NCI-H2171 treated with DMSO at 0.1 percent for 48 hours (cell line): ENCODE data around the gene MYL5.
"Not testable (repeated sequence)": the region's sequence is repeated elsewhere in the genome, so short reads cannot be mapped to it uniquely, and the experiment has no call there.

Experiments
- DNase-seq: peaks from one replicate; lab custom pipeline; 2025; lab: John Stamatoyannopoulos, UW

MYL5 gene

DNA sequence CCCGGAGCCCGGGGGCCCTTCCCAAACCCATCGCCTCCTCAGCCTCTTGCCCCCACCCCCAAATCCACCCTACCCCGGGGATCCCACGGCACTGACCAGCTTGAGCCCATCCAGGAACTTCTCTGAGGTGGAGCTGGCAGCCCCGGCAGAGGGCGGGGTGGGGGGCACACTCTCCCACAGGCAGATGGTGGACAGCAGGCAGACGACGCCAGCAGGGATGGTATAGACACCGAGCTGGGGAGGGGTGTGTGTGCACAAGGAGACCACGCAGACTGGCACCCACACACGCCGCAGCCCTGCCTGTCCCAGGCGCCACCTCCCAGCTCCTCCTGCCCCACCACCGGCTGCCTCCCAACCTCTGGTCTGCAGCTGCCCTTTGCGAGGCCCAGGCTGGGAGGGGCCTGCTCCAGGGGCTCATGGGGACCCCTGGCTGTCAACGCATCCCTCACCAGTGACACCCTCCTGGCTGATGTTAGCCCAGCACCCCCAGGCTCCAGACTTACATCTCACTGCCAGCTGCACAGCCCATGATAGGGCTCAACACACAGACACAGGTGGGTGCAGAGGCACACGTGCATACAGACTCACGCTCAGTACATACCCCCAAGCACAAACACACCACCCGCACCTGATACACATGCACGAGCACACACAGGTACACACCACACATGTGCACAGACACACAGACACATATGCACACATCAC lies 10.4 kb downstream of the MYL5 start:
- peak; percentile 40 for DNase-seq

DNA sequence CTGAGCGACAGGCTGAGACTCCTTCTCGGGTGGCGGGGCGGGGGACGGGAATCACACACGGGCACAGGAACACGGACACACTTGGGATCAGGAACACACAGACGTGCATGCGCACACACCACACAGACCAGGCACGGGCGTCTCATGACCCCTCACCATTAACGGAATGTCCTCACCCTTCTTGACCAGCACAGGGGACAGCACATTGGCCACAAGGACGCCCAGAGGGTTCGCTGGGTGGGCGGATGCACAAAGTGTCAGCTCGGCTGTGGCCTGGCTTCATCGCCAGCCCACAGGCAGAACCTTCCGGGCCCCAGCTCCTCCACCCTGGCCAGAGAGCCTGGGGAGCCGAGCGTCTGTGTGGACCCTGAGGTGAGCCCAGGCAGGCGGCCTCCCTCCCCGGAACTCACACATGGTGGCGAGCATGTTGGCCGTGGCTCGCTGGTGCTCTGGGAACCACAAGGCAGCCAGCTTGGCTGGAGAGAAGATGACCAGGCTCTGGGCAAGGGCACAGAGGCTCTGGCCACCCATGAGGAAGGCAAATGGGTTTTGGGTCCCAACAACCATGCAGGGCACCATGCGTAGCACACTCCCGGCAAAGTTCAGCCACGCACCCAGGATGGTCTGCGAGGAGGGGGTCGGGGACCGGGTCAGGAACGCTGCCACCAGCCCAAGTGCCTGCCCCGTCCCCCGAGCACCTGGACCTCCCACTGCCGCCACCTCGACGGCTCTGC lies 11.5 kb downstream of the MYL5 start:
- no peak for DNase-seq

DNA sequence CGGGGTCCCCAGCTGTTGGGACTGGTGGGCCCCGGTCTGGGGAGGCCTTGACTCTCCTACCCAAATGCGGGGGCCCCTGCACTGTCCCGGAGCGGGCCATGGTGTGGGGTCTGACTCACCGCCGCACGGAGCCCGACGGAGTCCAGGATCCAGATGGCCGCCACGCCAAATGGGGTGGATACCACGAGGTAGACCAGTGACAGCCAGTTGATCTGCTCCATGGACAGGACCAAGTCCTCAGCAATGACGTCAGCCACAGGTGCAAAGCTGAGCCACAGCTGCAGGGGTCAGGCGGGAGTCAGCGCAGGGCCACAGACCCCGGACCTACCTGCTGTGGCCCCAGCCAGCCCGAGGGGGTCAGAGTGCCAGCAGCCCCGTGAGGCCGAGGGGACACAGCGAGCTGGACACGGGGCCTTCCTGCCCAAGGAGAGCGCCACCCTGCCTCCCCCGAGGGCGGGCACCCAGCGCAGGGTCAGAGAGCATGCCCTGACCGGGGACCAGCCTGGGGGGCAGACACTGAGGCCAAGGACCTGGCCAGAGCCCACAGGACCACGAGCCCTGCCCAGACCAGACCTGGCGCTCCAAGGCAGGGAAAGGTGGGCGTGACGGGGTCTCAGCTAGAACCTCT lies 12.2 kb downstream of the MYL5 start:
- no peak for DNase-seq

DNA sequence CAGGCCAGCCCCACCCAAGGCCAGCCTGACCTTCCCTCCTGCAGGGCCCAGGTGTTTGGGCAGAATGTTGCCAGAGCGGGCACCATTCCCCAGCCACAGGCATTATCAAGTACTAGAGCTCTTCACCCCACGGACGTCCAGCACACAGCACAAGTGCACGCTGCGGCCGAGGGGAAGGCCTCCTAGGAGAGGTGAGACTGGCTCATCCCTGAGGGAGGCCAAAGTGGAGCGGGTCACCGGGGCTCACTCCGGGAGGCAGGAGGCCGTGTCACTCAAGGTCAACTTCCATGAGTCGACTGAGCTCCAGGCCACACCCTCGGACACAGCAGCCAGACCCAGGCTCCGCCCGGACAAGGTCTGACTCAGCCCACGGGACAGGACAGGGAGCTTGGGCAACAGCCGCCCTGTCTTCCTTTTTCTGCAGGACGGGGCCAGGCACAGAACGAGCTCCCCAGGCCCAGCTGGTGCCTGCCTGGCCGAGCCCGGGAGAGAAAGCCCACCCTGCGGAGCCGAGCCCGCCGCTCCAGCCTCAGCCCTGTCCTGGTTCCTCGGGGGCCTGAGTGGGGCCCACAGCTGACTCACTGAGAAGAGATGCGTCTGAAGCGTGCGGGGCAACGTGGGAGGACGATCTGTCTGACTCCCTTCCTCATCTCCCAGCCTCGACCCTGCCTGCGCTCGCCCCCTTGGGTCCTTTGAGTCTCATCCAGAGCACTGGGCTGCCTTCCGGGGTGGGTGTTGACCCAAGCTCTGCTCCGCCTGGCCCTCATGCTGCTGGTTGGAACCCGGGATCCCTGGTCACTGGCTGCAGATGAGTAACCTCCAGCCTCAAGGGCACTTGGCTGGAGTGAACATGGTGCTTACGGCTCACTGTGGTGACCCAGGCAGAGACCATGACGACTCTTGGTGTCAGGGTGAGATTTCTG lies 13.0 kb downstream of the MYL5 start:
- no peak for DNase-seq

DNA sequence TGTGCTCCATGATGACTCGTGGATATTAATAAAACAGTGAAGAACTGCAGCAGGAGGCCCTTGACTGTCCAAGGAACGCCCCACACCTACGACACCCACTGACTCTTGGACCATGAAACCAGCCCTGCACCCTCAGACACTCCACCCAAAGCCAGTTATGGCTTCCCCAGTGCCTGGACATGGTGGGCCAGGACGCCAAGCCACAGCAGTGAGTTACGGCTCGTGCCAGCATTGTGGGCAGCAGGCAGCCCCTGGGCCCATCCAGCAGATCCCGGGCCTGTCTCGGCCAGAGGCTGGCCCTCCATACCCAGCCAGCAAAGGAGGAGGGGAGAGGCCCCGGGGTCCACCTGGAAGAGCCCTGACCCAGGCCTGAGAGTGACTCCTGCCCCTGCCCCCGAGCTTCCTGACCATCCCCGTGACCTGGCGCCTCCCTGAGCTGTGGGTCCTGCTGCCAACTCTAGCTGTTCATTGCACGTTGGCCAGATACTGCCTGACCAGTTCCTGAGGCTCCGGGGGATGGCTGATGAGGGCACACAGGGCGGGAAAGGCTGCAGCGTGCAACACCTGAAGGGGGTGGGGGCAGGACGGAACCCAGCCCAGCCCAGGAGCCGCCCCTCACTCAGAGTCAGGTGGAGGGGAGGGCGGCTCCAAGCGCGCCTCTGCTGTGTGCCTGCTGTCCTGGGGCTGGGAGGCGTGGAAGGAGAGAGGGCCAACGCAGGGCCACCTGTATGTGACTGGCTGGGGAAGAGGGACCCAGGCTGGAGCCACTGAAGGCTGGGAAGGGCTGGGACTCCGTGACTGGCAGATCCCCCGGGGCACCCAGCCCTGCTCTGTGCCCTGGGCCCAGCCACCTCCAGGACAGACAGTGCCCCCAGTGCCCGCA lies 13.9 kb downstream of the MYL5 start:
- DNase-seq = no peak

DNA sequence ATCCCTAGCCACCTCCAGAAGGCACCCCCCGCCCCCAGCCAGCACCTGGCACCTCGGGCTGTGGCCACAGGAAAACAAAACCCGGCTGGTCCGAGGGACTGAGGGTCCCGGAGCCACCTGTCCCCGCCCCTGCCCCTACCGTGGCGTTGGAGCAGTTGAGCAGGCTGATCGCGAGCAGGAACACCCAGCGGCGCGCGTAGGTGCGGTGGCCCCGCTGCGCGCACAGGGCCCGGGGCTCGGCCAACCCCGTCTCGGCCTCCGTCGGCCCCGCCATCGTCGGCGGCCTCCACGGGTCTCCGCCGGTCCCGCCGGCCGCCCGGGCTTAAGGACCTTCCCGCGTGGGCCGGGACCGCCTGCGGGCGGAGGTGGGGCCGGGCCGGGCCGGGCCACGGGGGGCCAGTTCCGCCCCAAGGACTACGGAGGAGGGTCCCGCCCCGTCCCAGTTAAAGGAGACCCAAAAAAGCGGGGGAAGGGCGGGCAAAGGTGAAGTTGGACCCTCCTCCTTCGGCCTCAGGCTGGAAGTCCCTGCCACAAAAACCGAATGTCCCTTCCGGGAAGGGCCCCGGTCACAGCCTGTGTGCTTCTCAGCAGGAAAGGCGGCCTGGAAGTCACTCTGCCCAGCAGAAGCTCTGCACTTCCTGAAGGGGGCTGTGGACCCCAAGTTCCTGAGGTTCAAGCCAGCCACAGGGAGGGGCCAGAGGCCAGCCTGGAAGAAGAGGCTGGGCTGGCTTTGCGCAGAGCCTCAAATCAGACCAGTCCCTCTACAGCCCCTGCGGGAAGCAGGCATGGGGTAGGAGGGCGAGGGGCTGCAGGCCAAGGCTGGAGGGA lies 14.7 kb downstream of the MYL5 start, which contains the start of gene SLC49A3:
SLC49A3 (minus strand) TSS at position 298 of the 828 bp plus-strand sequence; CDS start at position 274, 24 bp downstream.
- DNase-seq = no peak

DNA sequence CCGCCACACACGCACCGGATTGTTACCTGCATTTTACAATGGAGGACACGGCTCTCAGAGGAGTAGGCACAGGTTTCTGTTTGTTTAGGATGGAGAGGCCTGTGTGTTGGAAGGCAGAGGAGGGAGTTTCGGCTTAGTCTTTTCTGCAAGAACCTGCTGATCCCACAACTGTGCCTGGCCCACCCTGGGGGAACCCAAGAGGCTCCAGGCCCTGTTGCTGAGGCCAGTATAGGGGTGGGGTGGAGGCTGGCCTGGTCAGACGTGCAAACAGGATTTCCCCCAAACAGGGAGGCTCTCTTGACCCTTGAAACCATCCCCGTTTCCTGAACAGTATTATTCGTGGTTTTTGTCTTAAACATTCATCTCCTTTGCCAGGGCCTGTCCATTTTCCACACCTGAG lies 15.4 kb downstream of the MYL5 start:
- no peak for DNase-seq

DNA sequence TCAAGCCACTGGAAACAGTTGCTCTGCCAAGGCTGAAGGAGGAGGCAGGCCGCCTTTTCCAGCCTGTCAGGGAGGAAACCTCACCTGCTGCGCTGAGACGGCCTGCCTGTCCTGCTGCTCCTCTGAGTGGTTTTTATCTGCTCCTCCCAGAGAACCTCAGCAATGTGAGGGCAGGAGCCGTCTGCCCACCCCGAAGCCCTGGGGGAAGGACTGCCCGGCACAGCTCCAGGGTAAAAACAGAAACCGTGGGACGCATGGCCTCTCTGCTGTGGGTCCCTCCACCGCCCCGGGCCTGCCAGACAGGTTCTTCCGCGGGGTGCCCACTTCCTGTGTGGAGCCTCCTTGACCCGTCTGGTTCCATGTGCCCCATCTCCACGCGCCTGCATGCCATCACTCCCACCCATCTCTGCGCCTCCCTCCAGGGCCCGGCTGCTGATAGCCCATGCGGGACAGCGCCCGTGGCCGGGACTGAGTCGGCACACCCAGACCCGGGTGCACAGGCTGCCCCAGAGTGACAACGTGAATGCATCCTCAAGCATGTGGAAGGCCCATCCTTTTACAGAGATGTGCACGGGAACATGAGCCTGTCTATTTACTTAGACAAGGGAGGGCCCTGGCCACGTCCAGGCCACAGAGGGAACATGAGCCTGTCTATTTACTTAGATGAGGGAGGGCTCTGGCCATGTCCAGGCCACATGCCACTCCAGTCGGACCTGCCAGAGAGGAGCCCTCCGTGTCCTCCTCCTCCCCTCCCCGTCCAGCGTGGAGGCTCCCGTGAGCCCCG lies 18.6 kb downstream of the MYL5 start:
- no peak for DNase-seq

DNA sequence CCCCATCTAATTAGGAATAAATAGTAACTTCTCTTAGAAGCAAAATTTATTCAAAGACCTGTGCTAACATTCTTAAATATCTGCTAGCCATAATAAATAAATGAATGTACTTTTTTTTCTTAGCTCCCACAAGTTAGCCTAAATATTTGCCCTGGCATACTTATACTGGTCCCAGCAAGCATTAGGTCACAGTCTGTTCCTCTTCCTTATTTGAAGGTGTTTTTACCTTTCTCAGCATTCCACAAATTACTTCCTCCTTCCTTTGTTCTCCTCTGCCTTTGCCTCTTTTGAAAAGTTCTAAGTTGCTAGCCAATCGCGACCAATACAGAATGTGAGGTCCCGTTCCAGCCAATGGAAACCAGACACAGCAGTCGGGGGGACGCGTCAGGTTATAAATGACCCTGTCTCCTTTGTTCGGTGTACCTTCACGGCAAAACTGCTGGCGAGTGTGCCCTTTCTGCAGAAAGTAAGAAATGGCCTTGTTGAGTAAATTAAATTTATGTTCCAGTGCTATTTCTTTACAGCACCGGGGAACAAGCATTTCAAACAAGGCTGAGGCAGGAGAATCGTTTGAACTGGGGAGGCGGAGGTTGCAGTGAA lies 20.1 kb downstream of the MYL5 start:
- DNase-seq = not testable (repeated sequence)

DNA sequence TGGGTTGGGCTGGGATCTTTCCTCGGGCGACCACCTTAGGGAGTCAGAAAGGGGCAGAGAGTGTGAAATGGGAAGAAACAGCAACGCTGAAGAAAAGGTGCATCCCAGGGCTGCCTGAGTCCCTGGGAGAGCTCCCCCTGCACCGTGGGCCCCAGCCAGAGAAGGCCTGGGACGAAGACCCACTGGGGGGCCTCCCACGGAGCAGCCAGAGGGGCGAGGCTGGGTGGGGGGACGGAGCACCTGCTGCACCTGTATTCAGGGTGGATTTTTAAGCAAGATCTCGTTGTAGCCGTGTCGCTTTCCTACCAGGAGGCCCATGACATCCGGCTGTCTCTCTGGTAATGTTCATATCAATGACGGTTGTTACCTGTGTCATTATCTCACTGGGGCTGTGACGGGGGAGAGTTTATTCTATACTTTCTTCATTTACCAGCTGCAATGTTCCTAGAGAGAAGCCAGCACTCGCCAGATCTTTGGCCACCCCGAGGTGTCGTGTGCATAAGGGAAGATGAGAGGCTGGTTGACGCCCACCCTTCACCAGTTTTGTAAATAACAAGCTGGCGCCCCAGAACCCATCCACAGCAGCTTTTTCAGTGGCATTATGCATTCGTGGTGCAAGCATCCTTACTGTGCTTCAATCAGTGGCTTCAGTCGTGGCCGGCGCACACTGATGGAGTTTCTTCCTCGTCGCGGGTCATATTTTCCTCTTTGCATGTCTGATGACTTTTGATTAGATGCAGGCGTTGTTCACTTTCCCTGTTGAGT lies 25.7 kb downstream of the MYL5 start:
- no peak for DNase-seq

DNA sequence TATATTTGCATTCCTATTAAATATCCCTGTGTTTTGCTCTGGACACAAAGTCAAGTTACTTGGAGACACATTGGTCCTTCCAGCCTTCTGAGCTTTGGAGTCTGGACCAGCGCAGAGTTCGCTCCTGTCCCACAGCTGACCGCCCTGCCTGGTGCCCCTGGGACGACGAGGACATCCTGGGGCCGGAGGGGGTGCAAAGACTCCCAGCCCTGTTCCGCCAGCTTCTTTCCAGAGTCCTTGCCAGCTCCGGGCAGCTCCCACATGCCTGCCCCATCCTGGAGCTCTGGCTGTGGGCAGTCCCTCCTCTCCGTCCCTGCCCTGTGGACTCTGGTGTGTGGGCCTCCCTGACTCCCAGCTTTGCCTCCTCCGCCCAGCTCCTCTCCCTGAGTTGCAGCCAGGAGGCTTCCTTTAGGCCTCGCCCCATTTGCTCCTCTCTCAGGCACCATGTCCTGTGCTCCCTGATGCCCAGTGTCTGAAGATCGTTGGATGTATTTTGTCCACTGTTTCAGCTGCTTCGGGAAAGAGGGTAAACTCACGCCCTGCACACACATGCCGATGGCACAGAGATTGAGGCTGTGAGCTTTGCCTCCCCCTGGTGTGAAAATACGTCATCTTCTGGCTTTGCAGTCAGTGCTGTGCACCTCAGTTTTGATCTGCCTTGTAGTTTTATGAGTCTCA lies 26.4 kb downstream of the MYL5 start:
- DNase-seq = no peak

DNA sequence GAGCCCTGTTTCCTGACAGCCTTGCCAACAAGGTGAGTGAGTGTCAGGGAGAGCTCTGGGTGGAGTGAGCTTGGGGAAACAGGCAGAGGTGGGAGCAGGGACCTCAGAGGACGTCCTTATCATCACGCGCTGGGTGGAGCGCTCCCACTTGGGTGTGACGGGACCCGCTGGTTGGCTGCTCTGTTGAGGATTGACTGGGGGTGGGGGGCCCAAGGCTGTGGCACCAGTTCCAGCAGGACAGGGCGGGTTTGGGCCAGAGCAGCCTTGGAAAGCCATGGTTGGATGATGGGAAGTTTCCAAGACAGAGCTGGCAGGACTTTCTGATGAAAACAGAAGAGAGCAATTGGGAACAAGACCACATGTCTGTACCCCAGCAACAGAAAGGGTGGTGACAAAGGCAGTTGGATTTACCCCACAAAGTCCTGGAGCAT lies 28.3 kb downstream of the MYL5 start:
- no peak for DNase-seq

DNA sequence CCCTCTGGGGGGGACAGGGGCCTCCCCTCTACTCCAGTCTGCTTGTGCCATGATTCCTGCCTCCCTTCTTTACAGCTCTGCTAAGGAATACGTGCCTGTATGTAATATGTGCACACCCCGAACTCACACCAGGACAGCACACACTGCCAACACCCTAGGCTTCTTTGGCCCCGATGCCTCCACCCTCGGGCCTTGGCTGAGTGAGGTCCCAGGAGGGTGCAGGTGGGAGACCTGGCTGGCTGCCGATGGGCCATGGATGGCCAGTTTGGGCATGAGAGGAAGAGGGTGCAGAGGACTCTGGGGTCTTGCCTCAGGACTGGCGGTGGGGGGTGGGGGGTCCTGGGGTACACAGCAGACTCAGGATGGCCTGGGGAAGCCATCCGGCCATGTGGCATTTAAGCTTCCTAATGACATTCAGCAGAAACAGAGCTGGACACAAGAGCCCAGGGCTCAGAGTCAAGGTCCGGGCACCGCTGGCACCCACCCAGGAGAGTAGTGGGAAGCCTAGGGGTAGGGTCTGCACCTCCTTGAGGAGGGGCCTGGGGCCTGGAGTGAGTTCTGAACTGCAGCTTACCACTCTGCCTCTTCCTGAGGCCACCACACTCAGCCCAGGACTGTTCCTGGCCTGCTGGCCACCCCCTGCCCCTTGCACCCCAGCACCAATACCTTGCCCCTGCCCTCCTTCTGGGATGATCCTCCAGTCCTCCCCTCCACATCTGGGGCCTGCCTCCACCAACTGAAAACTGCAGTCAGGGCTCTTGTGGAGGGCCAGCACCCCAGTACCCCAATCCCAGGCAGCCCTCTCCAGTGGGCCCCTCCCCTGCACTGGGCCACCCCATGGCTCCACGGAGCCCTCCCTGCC lies 29.2 kb downstream of the MYL5 start:
- DNase-seq = no peak

DNA sequence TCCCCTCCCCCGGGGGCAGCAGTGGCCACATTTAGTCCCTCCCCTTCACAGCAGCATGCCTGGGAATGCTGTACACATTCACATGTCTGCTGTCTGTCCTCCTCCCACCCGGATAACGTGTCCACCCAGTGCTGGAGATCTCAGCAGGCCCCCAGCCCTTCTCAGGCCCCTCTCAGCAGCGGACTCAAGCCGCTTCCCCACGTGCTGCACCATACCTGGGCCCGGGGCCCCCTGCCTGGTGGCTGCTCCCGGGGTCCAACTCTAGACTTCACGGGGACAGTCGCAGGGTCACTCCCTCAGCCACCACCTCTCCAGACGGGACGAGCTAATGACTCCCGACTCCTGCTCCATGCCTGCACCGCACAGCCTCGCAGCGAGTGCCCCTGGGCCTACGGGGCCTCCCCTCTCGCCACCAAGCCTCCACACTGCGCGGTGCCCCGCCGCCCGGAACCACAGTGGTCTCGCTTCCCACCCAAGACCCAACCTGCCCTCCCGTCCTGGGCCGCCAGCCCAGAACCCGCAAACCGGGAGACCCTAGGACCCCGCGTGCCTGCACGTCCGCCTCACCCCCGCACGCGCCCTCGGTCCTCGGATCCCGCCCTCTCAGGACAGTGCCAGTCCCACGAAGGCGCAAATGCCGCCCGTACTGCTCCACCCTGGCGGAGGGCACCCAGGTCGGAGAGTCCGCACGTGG lies 30.0 kb downstream of the MYL5 start:
- no peak for DNase-seq

DNA sequence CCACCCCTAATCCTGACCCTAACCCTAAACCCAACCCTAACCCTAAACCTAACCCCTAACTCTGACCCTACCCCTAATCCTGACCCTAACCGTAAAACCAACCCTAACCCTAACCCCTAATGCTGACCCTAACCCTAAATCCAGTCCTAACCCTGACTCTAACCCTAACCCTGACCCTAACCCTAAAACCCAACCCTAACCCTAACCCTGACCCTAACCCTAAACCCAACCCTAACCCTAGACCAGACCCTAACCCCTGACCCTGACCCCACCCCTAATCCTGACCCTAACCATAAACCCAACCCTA lies 30.6 kb downstream of the MYL5 start:
- no peak for DNase-seq
